Measurements from ENCODE around the gene PXK.

Gene PXK

GRCh38 chr3:58384381-58385090 lies 51.8 kb downstream of the PXK start:
- no peak for DNase-seq (ENCODE audit: low spot score)

- no peak for DNase-seq (ENCODE audit: low spot score)
Measured at GRCh38 chr3:58386626-58387365, 54.1 kb downstream of the PXK start.

GRCh38 chr3:58387650-58388546 lies 55.2 kb downstream of the PXK start:
- no peak for DNase-seq (ENCODE audit: low spot score)

- peak; percentile 29 for DNase-seq (ENCODE audit: low spot score)
Measured at GRCh38 chr3:58388550-58389091, 55.9 kb downstream of the PXK start.

GRCh38 chr3:58391156-58391865 lies 58.6 kb downstream of the PXK start:
- DNase-seq (ENCODE audit: low spot score): no peak

GRCh38 chr3:58392181-58392580 lies 59.5 kb downstream of the PXK start:
- no peak for DNase-seq (ENCODE audit: low spot score)

GRCh38 chr3:58394339-58394738 lies 61.6 kb downstream of the PXK start:
- DNase-seq (ENCODE audit: low spot score): no peak

- no peak for DNase-seq (ENCODE audit: low spot score)
Measured at GRCh38 chr3:58398669-58399333, 66.1 kb downstream of the PXK start.

- no peak for DNase-seq (ENCODE audit: low spot score)
Measured at GRCh38 chr3:58403513-58404109, 70.9 kb downstream of the PXK start.

GRCh38 chr3:58404396-58404795 lies 71.7 kb downstream of the PXK start:
- no peak for DNase-seq (ENCODE audit: low spot score)

GRCh38 chr3:58408906-58409305 lies 76.2 kb downstream of the PXK start:
- DNase-seq (ENCODE audit: low spot score): no peak

GRCh38 chr3:58409663-58410062 lies 77.0 kb downstream of the PXK start:
- DNase-seq (ENCODE audit: low spot score): no peak

- no peak for DNase-seq (ENCODE audit: low spot score)
Measured at GRCh38 chr3:58411036-58411435, 78.3 kb downstream of the PXK start.

- DNase-seq (ENCODE audit: low spot score): no peak
Measured at GRCh38 chr3:58411851-58412830, 79.4 kb downstream of the PXK start.

GRCh38 chr3:58414538-58415197 lies 82.0 kb downstream of the PXK start:
- peak; percentile 59 for DNase-seq (ENCODE audit: low spot score)

- DNase-seq (ENCODE audit: low spot score): no peak
Measured at GRCh38 chr3:58416191-58416590, 83.5 kb downstream of the PXK start.

- no peak for DNase-seq (ENCODE audit: low spot score)
Measured at GRCh38 chr3:58417075-58417474, 84.4 kb downstream of the PXK start.

GRCh38 chr3:58418227-58418626 lies 85.5 kb downstream of the PXK start:
- no peak for DNase-seq (ENCODE audit: low spot score)
